SK-N-SH (cell line): ENCODE results near the gene EXOC4.

Source experiments
- CTCF ChIP-seq: fragments of 200-600 bp; sonication (generic); IDR thresholded peaks from 2 replicates; pipeline ENCODE4 v1.6.1; 2017; ENCODE audit warnings: antibody characterized with exemption, mild to moderate bottlenecking, moderate library complexity
- EZH2phosphoT487 ChIP-seq: fragments of 200-600 bp; sonication (generic); IDR thresholded peaks from 2 replicates; pipeline ENCODE4 v1.6.1; 2017; ENCODE audit warnings: low read depth, mixed run types, mild to moderate bottlenecking, antibody characterized with exemption, moderate library complexity, borderline replicate concordance
- FOXJ3 ChIP-seq: sonication (generic); formaldehyde crosslinking; IDR thresholded peaks from 2 replicates; pipeline ENCODE4 v1.5.1; 2020; ENCODE audit warnings: mild to moderate bottlenecking, missing genetic modification reagents
- NFIC ChIP-seq: IDR thresholded peaks from 2 replicates; pipeline ENCODE4 v1.4.0; 2012; ENCODE audit warnings: borderline replicate concordance
- POLR2AphosphoS5 ChIP-seq: IDR thresholded peaks from 2 replicates; pipeline ENCODE4 v1.6.1; 2012; ENCODE audit warnings: low read depth, low read length
- RAD21 ChIP-seq: IDR thresholded peaks from 2 replicates; pipeline ENCODE4 v1.6.1; 2012; ENCODE audit warnings: mild to moderate bottlenecking, low read length
- SIN3A ChIP-seq: IDR thresholded peaks from 2 replicates; pipeline ENCODE4 v1.6.1; 2012; ENCODE audit warnings: low read depth, mild to moderate bottlenecking, low read length, moderate library complexity, borderline replicate concordance
- YY1 ChIP-seq: IDR thresholded peaks from 2 replicates; pipeline ENCODE4 v1.4.0; 2012; ENCODE audit warnings: low read depth, mild to moderate bottlenecking

- TF ChIP-seq CTCF = no peak
- TF ChIP-seq EZH2phosphoT487 = no peak
- TF ChIP-seq RAD21 = no peak
- TF ChIP-seq YY1 = no peak
- no peak for TF ChIP-seq POLR2AphosphoS5
- TF ChIP-seq NFIC = no peak
- no peak for TF ChIP-seq SIN3A
- no peak for TF ChIP-seq FOXJ3 (CRISPR knock-in tag)
Observed at GRCh38 chr7:133625046-133625445, 372.2 kb downstream of the EXOC4 start.
